GM12892 (cell line): ENCODE measurements around the gene CRYGB.

Experiments
- POLR2A ChIP-seq: IDR thresholded peaks from 2 replicates; pipeline ENCODE4 v1.6.1; 2011; ENCODE audit warnings: low read depth, low read length, control low read depth
- POLR2AphosphoS5 ChIP-seq: IDR thresholded peaks from 2 replicates; pipeline ENCODE4 v1.6.1; 2011; ENCODE audit warnings: low read depth, low read length, control low read depth

GRCh38 chr2:208186465-208186864 lies 40.5 kb upstream of the CRYGB start:
- TF ChIP-seq POLR2A, result no peak
- TF ChIP-seq POLR2AphosphoS5, result no peak
